WI38 (cell line): ENCODE results near the gene DNAH1.
A peak's percentile ranks its signal among the peaks of the same experiment; 100 is the strongest.
"Not testable (repeated sequence)": the region's sequence is repeated elsewhere in the genome, so short reads cannot be mapped to it uniquely, and the experiment has no call there.

ENCODE experiments used
- H3K4me3 ChIP-seq: 2 replicates; pipeline ENCODE4 v1.5.1; 2011; ENCODE audit warnings: low read depth, mild to moderate bottlenecking, control low read depth, low read length
- TF ChIP-seq, protein P1 (sequence below): IDR thresholded peaks from 2 replicates; pipeline ENCODE4 v1.5.1; 2012; ENCODE audit warnings: low read depth, mild to moderate bottlenecking, control low read depth, low read length

Gene DNAH1

GRCh38 chr3:52315977-52316764, at the start of gene DNAH1:
TSS of gene DNAH1 (plus strand) at chr3:52316319. CDS start at chr3:52322443, 6,124 bp downstream.
- TF ChIP-seq, protein P1, sequence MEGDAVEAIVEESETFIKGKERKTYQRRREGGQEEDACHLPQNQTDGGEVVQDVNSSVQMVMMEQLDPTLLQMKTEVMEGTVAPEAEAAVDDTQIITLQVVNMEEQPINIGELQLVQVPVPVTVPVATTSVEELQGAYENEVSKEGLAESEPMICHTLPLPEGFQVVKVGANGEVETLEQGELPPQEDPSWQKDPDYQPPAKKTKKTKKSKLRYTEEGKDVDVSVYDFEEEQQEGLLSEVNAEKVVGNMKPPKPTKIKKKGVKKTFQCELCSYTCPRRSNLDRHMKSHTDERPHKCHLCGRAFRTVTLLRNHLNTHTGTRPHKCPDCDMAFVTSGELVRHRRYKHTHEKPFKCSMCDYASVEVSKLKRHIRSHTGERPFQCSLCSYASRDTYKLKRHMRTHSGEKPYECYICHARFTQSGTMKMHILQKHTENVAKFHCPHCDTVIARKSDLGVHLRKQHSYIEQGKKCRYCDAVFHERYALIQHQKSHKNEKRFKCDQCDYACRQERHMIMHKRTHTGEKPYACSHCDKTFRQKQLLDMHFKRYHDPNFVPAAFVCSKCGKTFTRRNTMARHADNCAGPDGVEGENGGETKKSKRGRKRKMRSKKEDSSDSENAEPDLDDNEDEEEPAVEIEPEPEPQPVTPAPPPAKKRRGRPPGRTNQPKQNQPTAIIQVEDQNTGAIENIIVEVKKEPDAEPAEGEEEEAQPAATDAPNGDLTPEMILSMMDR = no peak
- no peak within 1 kb of the TSS for H3K4me3 ChIP-seq

DNA sequence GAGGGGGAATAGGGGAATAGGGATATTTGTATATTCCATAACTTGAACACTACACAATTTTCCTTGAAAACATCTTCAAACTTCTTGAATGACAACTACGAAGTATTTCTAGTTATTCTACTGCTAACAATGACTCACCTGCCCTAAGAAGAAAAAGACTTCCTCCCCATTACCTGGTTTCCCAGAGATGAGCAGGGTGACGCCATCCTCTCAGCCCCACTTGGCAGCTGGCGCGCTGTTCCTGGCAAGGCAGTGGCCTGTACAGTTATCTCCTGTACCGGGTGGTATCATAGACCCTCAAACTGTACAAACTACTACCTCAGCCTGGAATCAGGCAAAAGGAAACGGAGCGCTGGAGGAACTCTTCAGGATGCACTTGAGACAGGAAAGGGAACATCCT, 48.1 kb upstream of the DNAH1 start:
- TF ChIP-seq, protein P1 = no peak

DNA sequence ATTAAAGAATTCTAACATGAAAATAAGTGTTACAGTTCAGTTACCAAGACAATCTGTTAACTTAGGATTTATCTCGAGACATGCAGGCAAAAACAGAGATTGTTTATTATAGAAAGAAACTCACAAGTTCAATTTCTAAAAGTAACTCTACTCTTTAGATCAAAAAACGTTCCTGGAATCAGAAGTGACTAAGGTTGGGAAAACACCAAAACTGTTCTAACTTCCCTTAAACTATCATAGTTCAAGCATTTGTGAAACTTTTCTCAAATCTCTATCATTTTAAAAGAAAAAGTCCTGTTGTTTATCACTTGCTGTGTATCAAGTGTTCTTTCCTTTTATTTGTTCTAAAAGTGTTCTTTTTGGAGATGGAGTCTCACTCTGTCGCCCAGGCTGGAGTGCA, 46.3 kb upstream of the DNAH1 start:
- TF ChIP-seq, protein P1 = no peak
- H3K4me3 ChIP-seq = no peak overlapping the region

More for the DNA sequence above, 48.1 kb upstream of the DNAH1 start:
- no peak overlapping the region for H3K4me3 ChIP-seq

DNA sequence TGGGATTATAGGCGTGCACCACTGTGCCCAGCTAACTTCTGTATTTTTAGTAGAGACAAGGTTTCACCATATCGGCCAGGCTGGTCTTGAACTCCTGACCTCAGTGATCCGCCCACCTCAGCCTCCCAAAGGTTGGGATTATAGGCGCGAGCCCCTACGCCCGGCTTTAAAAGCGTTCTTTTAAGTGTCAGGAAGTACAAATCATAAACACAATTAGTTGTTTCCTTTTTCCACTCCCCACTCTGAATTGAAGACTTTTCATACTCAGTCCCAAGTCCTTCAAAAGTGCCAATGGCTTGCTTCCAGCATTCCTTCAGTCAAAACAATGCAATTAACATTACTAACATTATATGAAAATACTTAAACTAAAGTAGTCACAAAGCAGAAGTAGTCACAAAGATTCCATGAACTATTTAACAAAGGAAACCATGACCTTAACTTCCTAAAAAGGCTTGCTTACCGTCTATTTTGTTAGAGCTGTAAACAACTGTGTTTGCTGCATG, 45.8 kb upstream of the DNAH1 start:
- TF ChIP-seq, protein P1 = no peak
- no peak overlapping the region for H3K4me3 ChIP-seq

DNA sequence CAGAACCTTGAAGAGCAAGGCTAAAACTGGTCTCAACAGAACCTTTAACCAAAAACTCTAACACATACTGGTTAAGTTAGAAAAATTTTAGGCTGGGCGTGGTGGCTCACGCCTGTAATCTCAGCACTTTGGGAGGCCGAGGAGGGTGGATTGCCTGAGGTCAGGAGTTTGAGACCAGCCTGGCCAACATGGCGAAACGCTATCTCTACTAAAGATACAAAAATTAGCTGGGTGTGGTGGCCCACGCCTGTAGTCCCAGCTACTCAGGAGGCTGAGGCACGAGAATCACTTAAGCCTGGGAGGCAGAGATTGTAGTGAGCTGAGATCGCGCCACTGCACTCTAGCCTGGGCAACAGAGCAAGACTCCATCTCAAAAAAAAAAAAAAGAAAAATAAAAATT, 43.9 kb upstream of the DNAH1 start:
- not testable (repeated sequence) for H3K4me3 ChIP-seq

DNA sequence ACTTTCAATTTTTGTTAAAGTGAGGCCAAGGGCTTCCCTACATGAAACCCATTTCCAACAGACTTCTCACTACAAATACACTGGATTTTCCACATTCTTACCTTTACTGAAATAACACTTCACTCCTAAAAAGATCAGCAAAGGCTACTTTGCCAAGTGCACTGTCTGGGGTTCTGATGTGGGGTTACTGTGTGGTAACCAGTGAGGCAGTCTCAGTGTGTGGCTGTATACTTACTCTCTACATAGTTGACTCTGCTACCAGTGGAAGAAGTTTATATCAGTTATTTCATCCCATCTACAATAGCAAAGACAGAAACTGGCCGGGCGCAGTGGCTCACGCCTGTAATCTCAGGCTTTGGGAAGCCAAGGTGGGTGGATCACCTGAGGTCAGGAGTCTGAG, 43.3 kb upstream of the DNAH1 start:
- H3K4me3 ChIP-seq = no peak overlapping the region
- TF ChIP-seq, protein P1 = no peak

GRCh38 chr3:52274781-52275180, 41.3 kb upstream of the DNAH1 start:
- H3K4me3 ChIP-seq = not testable (repeated sequence)

DNA sequence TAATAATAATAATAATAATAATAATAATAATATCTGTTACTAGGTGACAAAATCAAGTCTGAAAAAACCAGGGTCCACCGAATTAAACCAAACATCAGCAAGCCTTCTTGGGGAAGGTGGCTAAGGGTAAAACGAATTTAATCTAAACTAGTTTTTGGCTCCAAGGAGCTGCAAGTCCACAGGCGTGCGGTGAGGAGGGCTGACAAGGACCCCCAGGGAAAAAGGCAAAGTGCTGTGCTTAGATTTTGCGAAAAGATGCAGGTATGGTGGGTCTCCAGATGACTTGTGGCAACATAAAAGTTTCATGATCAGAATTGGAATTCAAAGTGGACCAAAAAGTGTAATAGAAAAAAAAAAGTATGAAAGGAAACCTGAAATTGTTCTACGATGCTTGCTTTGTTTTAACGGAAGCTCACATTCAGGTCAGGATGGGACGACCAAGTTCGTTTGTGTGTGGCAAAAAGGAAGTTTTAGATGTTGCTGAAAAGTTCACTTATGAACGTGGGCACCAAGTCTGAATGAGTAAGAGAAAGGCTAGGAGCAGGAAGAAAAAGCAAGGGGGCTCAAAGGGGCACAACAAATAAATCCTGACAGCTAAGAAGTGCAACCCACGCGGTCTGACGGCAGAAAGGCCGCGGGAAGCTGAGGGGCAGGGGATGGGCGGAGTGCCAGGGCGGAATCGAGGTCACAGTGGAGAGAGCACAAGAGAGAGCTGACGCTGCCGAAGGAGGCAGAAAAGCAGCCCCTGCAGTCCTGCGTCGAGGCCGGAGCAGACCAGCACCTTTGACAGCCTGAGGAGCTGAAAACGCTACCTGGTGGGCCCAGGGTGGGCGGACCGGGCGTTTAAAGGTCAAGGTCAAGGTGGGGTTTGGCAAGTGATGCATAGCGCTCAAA, 38.8 kb upstream of the DNAH1 start:
- TF ChIP-seq, protein P1 = no peak
- peak overlapping the region; percentile 91 for H3K4me3 ChIP-seq
